Uterus (tissue), 2 donors: ENCODE measurements around the gene DACT2.

Experiments
- CTCF ChIP-seq, 4 experiments: fragments of 200-600 bp in 2 of 4; fragments of 450-650 bp in 2 of 4; sonication (generic) in 2 of 4; IDR thresholded peaks; one replicate each; pipeline ENCODE4 v1.5.1; 2016 to 2019; ENCODE audit warnings: antibody characterized with exemption in 4 of 4, mild to moderate bottlenecking in 2 of 4, moderate library complexity in 1 of 4
- POLR2A ChIP-seq, 2 donors: fragments of 450-650 bp; IDR thresholded peaks; one replicate each; pipeline ENCODE4 v1.6.1; 2016; ENCODE audit warnings: antibody characterized with exemption in 2 of 2, mild to moderate bottlenecking in 1 of 2, moderate library complexity in 1 of 2

- TF ChIP-seq CTCF (IDR thresholded peaks at IDR 0.05) (no peak), POLR2A (IDR thresholded peaks at IDR 0.05) (no peak)
These were observed 44.5 kb upstream of the DACT2 start for GRCh38 chr6:168363811-168364792.
